OCI-LY3 (cell line): ENCODE measurements around the gene IGFN1.

Source experiments
- H2AFZ ChIP-seq: fragments of 200-600, 300-600 bp; shearing (Covaris generic); 2 replicates; pipeline ENCODE4 v1.6.0; 2014; ENCODE audit warnings: antibody characterized with exemption, low read depth, low read length
- H3K27ac ChIP-seq: fragments of 200-600, 300-600 bp; sonication (generic); 2 replicates; pipeline ENCODE4 v1.5.1; 2014; ENCODE audit warnings: mild to moderate bottlenecking, low read length, moderate library complexity, mixed read lengths
- H3K27me3 ChIP-seq: fragments of 200-600, 300-600 bp; sonication (generic); 2 replicates; pipeline ENCODE4 v1.6.1; 2014; ENCODE audit warnings: low read depth, low read length, mixed read lengths
- H3K36me3 ChIP-seq: fragments of 200-600, 300-600 bp; sonication (generic); replicated peaks from 2 replicates; pipeline ENCODE3; 2014; ENCODE audit warnings: low read depth, low read length, mixed read lengths
- H3K4me1 ChIP-seq: fragments of 300-600, 200-600 bp; sonication (generic); 2 replicates; pipeline ENCODE4 v1.6.1; 2014; ENCODE audit warnings: low read length, mixed read lengths
- H3K4me2 ChIP-seq: fragments of 200-600, 300-600 bp; sonication (generic); 2 replicates; pipeline ENCODE4 v1.6.1; 2014; ENCODE audit warnings: low read length, mixed read lengths
- H3K4me3 ChIP-seq: fragments of 300-600, 200-600 bp; sonication (generic); 2 replicates; pipeline ENCODE4 v1.5.1; 2014; ENCODE audit warnings: antibody characterized with exemption, mild to moderate bottlenecking, low read length, moderate library complexity
- H3K79me2 ChIP-seq: fragments of 300-600, 200-600 bp; shearing (Covaris generic); 2 replicates; pipeline ENCODE4 v1.6.1; 2014; ENCODE audit warnings: mild to moderate bottlenecking, low read length, mixed read lengths
- H3K9ac ChIP-seq: fragments of 300-600, 200-600 bp; shearing (Covaris generic); 2 replicates; pipeline ENCODE4 v1.6.0; 2014; ENCODE audit warnings: mild to moderate bottlenecking, low read length, moderate library complexity
- H3K9me3 ChIP-seq: fragments of 200-600, 300-600 bp; shearing (Covaris generic); 2 replicates; pipeline ENCODE4 v1.6.1; 2014; ENCODE audit warnings: low read length, mixed read lengths; ENCODE audit not compliant: insufficient read depth
- H4K20me1 ChIP-seq: fragments of 200-600, 300-600 bp; sonication (generic); 2 replicates; pipeline ENCODE4 v1.6.1; 2016; ENCODE audit warnings: low read length, mixed read lengths; ENCODE audit not compliant: insufficient read depth
- CTCF ChIP-seq: fragments of 200-600, 300-600 bp; sonication (generic); IDR thresholded peaks from 2 replicates; pipeline ENCODE4 v1.5.1; 2014; ENCODE audit warnings: antibody characterized with exemption, low read length, low read depth
- EZH2phosphoT487 ChIP-seq: fragments of 200-600 bp; shearing (Covaris generic); IDR thresholded peaks from 2 replicates; pipeline ENCODE4 v1.6.1; 2018; ENCODE audit warnings: antibody characterized with exemption, mixed run types, low read depth

Gene IGFN1

GRCh38 chr1:201241736-201242135 lies 51.1 kb downstream of the IGFN1 start:
- Histone ChIP-seq H2AFZ (no peak overlapping the region), H3K79me2 (no peaks in the 10 kb centered on the region), H3K4me2 (no peak overlapping the region), H3K27ac (no peak overlapping the region), H3K9me3 (no peaks in the 10 kb centered on the region), H3K4me1 (no peaks in the 10 kb centered on the region), H4K20me1 (no peaks in the 10 kb centered on the region), H3K9ac (no peak overlapping the region), H3K36me3 (no peaks in the 10 kb centered on the region), H3K4me3 (no peak overlapping the region), H3K27me3 (peaks cover 54% of the 10 kb centered on the region)
- no peak for TF ChIP-seq EZH2phosphoT487
- TF ChIP-seq CTCF: no peak

DNA sequence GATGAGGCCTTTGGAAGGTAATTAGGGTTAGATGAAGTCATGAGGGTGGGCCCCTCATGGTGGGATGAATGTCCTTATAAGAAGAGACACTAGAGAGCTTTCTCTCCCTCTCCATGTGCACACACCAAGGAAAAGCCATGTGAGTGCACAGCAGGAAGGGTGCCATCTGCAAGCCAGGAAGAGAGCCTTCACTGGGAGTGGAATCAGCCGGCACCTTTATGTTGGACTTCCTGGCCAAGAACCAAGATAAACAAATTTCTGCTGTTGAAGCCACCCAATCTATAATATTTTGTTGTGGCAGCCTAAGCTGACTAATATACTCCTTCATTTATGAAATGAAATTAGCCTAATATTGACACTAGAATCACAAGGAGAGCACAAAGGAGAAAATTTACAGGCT lies 54.5 kb downstream of the IGFN1 start:
- no peak overlapping the region for H3K4me2 ChIP-seq
- H4K20me1 ChIP-seq: no peaks in the 10 kb centered on the region
- H3K9me3 ChIP-seq: no peaks in the 10 kb centered on the region
- no peaks in the 10 kb centered on the region for H3K36me3 ChIP-seq
- H3K79me2 ChIP-seq: no peaks in the 10 kb centered on the region
- H2AFZ ChIP-seq: no peak overlapping the region
- H3K27me3 ChIP-seq: peaks cover 54% of the 10 kb centered on the region
- TF ChIP-seq CTCF (no peak), EZH2phosphoT487 (no peak)
- H3K4me1 ChIP-seq: no peaks in the 10 kb centered on the region
- no peak overlapping the region for H3K27ac ChIP-seq
- no peak overlapping the region for H3K9ac ChIP-seq
- H3K4me3 ChIP-seq: no peak overlapping the region

- H3K4me3 ChIP-seq: no peak overlapping the region
- H3K27ac ChIP-seq: no peak overlapping the region
- no peaks in the 10 kb centered on the region for H3K36me3 ChIP-seq
- H3K9me3 ChIP-seq: no peaks in the 10 kb centered on the region
- H3K27me3 ChIP-seq: peaks cover 21% of the 10 kb centered on the region
- no peaks in the 10 kb centered on the region for H3K4me1 ChIP-seq
- no peak overlapping the region for H3K4me2 ChIP-seq
- H2AFZ ChIP-seq: no peak overlapping the region
- no peaks in the 10 kb centered on the region for H3K79me2 ChIP-seq
- TF ChIP-seq CTCF (no peak), EZH2phosphoT487 (no peak)
- no peak overlapping the region for H3K9ac ChIP-seq
- no peaks in the 10 kb centered on the region for H4K20me1 ChIP-seq
Observed at GRCh38 chr1:201248721-201249559, 58.3 kb downstream of the IGFN1 start.

- no peaks in the 10 kb centered on the region for H4K20me1 ChIP-seq
- TF ChIP-seq CTCF (no peak), EZH2phosphoT487 (no peak)
- H3K4me2 ChIP-seq: no peak overlapping the region
- H3K9me3 ChIP-seq: no peaks in the 10 kb centered on the region
- no peak overlapping the region for H2AFZ ChIP-seq
- no peak overlapping the region for H3K9ac ChIP-seq
- H3K4me3 ChIP-seq: no peak overlapping the region
- H3K27ac ChIP-seq: no peak overlapping the region
- H3K36me3 ChIP-seq: no peaks in the 10 kb centered on the region
- H3K27me3 ChIP-seq: peaks cover 6% of the 10 kb centered on the region
- H3K79me2 ChIP-seq: no peaks in the 10 kb centered on the region
- no peaks in the 10 kb centered on the region for H3K4me1 ChIP-seq
Observed at GRCh38 chr1:201250326-201251011, 59.8 kb downstream of the IGFN1 start.
